GM11168 (cell line): ENCODE measurements around the gene SASS6.

Experiments
- in situ Hi-C: fragments of 300-500 bp; cut with MboI; formaldehyde crosslinking; loops from one replicate; pipeline ENCODE4 v1.12.0; 2022; ENCODE audit warnings: low sequenced_read_pairs; ENCODE audit not compliant: unreplicated experiment

Gene SASS6, protein sequence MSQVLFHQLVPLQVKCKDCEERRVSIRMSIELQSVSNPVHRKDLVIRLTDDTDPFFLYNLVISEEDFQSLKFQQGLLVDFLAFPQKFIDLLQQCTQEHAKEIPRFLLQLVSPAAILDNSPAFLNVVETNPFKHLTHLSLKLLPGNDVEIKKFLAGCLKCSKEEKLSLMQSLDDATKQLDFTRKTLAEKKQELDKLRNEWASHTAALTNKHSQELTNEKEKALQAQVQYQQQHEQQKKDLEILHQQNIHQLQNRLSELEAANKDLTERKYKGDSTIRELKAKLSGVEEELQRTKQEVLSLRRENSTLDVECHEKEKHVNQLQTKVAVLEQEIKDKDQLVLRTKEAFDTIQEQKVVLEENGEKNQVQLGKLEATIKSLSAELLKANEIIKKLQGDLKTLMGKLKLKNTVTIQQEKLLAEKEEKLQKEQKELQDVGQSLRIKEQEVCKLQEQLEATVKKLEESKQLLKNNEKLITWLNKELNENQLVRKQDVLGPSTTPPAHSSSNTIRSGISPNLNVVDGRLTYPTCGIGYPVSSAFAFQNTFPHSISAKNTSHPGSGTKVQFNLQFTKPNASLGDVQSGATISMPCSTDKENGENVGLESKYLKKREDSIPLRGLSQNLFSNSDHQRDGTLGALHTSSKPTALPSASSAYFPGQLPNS

DNA sequence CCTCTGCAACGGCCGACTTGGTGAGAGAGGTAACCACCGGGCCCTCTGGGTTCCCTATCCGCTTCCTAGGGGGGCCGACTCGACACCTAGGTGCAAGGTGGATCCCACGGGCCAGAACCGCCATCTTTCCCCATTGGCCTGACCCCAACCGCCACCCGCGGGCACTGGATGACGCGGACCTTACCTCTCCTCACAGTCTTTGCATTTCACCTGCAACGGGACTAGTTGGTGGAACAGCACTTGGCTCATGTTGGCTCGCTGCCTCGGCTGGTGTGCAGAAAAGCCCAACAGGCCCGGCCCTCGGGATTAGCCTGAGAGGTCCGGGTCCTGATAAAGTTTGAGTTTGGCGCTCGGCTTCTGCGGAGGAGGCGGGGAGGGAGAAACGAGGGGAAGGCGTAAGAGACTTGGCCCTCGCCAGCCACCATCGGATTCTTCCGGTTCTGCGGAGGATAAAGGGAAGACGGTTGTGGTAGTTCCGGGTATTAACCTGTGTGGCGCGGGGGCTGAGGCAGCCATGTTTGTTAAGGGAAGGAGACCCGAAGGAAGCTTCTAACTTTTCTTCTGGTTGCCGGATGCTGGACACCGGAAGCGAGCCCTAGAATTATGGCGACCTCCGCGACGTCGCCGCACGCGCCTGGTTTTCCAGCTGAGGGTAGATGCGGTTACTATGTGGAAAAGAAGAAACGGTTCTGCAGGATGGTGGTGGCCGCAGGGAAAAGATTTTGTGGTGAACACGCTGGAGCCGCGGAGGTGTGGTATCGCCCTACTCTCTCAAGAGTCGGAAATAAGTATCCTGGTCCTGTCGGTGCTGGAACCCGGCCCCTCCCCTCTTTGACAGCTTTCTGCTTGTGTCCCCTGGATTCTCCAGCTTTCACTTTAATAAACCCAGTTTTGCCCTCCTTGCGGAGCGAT is at the start of gene SASS6, which contains the start of gene TRMT13:
Gene SASS6 (minus strand): TSS at position 365 of the 912 bp plus-strand sequence. CDS start 116 bp downstream, at position 249.
Gene TRMT13 (plus strand): TSS at position 598 of the 912 bp plus-strand sequence. CDS start 6 bp downstream, at position 604.
- in situ Hi-C loops = no loop called here

DNA sequence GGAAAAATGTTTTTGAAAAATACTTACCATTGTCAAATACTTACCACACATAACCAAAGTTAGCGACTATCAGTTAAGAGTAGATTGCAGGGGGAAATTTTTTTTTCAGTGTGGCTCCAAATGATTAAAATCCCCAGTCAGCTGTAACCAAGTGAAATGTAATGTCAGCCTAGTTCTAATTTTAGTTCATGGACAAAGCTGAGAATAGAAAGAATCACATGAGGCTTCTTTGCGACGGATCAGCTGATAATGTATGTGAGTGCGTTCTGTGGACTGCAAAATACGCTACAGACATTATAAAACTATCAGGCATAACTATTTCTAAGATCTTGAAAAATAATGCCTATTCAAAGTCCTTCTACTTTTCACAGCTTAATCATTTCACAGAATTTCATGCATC is 45.4 kb upstream of the SASS6 start, which contains the start of gene LRRC39:
Gene LRRC39 (minus strand): TSS at position 166 of the 400 bp plus-strand sequence. CDS start 9,740 bp downstream, outside the sequence.
- in situ Hi-C loops = no loop called here

DNA sequence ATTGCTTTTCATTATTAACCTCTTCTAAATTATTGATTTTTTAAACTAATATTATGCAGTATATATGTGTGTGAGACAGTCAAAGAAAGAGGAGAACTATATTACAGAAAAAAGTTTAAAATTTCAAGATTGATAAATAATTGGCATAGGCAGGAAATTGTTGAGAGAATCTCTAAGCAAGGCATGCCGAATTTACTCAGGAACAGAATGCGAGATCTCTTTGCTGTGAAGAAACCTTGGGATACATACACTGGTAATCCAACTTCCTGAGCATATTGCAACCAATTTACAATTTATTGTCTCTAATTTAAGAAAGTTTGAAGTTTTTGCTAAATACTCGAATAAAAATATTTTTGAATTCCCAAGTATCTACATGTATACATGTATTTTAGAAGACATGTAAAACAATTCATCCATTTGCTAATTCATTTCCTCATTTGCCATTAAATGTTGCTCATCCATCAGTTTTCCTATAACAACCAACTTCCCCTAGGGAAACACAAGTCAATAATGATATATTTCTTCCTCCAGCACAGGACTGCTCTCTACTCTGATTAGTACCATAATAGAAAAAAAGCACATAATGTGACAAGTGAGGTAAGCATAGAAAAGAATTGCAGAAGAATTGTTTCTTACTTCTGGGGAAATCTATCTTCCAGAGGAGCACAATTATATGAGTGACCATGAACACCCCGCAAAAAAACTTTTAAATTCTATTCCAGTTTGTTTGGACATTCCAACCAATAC is 44.7 kb upstream of the SASS6 start:
- in situ Hi-C loops = no loop called here

DNA sequence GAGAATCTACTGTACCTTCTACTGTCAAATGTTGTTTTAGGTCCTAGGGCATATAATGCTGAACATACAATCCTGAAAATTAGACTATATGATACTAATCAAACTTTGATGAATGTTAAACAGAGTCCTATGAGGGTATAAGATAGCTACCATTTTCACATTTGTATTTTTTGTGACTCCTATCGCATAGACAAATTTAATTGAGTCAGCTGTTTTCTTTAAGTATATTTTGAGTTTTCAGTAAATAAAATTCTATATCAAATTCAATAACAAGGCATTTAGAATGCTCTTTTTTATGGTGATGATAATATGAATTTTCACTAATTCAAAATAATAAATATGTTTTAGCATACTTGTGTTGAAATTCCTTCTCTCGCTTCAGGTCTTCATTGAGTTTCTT is 35.3 kb upstream of the SASS6 start:
- in situ Hi-C loops = no loop called here

DNA sequence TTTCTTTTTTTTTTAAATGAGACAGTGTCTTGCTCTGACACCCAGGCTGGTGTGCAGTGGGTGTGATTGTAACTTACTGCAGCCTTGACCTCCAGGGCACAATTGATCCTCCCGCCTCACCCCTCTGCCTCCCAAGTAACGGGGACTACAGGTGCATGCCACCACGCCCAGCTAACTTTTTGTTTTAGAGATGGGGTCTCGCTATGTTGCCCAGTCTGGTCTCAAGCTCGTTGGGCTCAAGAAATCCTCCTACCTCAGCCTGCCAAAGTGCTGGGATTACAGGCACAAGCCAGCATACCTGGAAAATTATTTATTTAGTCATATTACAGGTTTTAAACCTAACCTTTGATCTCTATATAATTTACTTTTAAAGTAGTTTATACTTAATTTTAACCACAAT is 32.0 kb upstream of the SASS6 start:
- in situ Hi-C loops = no loop called here

DNA sequence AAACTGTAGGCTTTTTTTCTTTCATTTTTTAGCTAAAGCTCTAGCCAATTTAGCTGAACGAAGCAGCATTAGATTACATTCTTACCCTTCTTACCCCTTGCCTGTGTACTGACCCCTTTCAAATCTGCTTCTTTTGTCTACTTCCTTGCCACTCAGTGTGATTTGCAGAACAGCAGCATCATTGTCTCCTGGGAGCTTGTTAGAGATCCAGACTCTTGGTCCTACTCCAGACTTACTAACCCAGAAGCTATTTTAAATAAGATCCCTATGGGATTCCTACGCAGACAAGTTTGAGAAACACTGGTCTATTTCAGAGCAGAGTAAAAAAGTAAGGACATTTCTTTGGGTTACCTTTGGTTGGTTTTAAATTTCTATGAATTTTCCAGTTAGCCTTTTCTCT is 31.5 kb upstream of the SASS6 start:
- in situ Hi-C loops = no loop called here

DNA sequence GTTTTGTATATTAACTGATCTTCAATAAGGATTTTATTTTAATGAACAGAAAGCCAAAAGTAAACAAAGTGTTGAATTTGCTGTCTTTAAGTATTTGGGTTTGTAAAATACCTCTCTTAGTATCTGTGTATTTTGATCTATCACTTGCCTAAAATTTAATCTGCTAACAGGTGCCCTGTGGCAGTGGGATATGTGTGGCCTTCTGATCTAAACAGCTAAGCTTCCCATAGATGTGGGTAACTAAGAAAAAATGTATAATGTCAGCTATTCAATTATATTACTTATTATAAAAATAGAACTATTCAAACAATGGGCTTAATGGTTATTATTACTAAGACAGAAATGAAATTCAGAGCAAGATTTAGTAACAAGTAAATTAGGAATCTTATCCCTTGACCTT is 30.2 kb upstream of the SASS6 start:
- in situ Hi-C loops = no loop called here

DNA sequence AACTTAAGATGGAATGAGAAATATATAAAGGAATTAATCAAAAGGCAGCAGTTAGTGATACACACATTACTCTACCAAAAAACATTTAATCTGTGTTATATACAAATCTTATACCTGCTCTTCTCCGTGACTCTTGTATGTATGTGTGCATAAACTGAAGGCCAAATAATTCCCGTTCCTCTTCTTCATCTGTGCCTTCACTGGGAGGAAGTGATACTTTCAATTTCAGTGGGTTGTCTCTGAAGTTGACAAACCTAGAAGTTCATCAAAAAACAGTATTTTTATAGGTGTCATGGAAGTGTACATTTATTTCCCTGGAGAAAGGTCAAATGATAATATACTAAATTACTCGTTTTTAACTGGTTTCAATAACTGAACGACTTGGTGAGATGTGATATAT is 19.5 kb upstream of the SASS6 start:
- in situ Hi-C loops = no loop called here

DNA sequence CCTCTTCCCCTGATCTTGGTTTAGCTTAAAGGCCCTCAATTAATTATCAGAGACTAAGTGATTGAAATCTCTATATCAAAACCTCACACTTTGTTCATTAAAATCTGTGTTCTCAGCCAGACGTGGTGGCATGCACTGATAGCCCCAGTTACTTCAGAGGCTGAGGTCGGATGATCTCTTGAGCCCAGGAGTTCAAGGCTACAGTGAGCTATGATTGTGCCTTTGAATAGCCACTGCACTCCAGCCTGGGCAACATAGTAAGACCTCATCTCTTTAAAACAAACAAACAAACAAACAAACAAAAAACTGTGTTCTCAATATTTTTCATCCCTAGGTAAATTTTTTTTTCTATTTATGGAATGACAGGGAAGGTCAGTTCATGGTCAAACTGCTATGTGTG is 18.9 kb upstream of the SASS6 start:
- in situ Hi-C loops = no loop called here

DNA sequence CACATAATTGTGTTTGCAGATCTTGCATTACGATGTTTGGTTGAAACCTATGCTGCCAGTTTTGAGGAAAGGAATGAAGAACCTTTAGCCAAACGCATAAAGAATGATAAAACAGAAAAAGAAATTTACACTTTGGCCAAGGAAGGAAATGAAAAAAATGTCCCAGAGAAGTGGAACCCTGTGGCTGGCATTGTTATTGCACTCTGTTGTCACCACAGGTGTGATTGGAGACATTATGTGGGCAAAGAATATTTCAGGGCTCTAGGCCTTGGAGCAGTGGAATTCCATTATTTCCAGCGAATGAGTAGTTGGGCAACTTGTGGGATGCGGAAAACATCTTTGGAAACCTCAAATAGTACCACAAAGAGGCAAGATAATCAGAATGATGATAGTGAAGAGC is 15.1 kb upstream of the SASS6 start:
- in situ Hi-C loops = loop anchor here (5.0 kb wide), 1 partner anchor 56 kb away; no protein-coding TSS in a partner anchor

DNA sequence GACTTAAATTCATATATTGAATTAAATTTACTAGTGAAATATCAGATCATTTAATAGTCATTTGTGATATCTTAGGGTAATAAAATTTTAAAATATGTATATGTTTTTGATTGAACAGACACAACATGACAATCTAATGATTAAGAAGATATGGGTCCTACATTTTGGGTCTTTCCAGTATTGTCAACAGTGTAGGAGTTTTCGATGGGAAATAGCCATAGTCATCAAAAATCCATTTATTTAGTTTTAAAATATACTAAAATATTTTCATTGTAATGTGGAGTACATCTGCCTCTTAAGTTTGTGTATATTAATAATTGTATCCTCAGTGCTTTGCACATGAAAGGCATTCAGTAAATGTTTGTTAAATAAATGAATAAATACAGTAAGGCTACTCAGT is 14.2 kb upstream of the SASS6 start:
- in situ Hi-C loops = loop anchor here (5.0 kb wide), 1 partner anchor 55 kb away; no protein-coding TSS in a partner anchor

DNA sequence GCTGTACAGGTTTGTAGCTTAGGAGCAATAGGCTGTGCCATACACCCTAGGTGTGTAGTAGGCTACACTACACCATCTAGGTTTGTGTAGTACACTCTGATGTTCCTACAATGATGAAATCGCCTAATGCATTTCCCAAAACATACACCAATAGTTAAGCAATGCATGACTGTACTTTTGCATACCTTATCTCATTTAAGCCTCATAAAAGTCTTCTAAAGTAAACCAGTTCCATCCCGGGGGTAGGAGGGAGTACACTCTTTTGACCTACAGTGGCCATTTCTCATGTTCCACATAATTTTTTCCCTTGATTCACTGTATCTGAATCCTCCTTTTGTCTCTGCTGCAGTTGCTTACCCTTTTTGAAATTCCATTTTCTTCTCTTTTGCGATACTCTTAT is 12.4 kb upstream of the SASS6 start:
- in situ Hi-C loops = loop anchor here (5.0 kb wide), 1 partner anchor 53 kb away; no protein-coding TSS in a partner anchor

DNA sequence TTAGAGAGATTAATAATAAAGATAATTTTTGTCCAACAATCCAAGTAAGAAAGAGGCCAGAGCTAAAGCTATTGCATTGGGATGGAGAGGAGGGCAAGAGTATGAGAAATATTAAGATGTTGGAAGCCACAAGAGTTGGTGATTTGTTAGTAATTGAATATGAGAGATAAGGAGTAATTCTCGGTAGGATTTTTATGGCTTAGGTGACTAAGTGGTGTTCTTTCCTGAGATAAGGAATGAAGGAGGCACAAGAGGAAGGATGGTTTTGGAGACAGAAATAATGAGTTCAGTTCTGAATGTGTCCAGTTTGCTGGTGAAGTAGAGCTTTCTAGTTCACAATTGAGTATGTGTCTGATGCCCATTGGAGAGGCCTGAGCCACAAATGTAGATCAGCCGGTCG is 9.6 kb upstream of the SASS6 start:
- in situ Hi-C loops = no loop called here

DNA sequence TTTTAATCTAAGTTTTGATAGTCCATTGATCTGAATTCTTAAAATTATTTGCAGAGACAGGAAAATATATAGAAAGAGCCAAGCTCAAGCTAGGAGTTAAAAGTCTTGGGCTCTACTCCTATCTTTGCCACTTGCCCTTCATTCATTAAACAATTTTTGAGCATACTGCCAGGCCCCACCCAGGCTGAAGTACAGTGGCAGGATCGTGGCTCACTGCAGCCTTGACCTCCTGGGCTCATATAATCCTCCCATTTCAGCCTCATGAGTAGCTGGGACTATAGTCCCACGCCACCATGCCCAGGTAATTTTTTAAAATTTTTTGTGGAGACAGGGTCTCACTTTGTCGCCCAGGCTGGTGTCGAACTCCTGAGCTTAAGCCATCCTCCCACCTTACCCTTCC is 8.5 kb upstream of the SASS6 start:
- in situ Hi-C loops = no loop called here

DNA sequence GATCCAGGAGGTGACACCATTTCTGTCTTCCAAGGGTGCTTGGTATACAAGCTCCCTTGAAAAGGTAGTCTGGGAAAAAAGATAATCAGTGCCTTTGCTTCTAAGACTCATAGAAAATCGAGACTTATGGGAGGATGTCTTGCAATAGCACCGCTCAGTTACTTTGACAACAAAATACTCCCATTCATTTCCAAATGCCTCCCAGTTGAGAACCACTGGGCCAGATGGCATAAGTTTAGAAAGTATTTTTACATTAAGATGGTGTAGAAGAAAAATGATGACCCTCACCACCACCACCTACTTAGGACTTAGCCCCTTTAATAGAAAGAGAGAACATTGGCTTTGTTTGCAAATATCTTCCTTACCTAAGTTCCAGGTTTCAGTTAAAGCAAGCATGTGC is 4.9 kb upstream of the SASS6 start:
- in situ Hi-C loops = no loop called here

DNA sequence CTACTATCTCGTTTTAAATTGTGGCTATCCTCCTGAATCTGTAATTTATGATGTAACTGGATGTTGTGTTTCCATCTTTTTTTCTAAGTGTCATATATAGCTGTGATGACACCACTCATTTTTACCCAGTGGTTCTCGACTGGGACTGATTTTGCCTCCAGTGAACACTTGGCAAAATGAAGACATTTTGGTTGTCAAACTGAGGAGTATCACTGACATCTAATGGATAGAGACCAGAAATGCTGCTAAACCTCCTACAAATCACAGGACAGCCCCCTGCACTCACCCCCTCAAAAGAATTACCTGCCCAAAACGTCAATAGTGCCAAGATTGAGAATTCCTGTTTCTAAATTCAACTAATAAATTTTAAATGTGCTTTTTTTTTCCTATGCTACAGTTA is 2.1 kb upstream of the SASS6 start:
- in situ Hi-C loops = no loop called here

DNA sequence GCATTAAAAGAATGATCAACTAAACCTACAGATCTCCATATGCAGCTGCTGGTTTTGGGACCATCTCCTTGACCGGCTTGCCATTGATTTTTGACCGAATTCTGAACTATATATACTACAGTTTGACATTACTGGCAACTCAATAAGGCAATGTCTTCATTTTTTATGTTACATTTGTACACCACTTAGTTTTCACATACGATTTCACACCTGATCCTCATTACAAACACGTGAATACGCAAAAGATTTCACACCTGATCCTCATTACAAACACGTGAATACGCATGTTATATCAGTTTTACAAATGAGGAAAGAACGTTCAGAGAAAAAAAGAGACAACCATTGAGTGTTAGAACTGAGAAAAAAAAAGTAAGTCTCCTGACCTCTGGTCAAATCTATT is 1.1 kb downstream of the SASS6 start:
- in situ Hi-C loops = no loop called here

DNA sequence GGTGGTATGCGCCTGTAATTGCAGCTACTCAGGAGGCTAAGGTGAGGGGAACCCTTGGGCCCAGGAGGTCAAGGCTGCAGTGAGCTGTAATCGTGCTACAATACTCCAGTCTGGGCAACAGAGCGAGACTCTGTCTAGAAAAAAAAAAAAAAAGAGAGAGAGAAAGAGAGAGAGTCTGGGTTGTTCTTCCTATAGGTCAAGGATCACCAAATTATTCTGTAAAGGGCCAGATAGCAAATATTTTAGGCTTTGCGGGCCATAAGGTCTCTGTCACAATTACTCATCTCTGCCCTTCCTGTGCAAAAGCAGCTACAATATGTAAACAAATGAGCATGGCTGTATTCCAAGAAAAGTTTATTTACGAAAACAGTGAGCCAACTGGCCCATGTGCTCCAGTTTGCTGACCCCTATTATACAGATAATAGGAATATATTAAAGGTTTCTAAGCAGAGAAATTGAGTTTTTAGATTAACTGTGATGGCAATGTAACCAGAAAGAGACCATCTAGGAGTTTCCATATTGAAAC is 2.1 kb downstream of the SASS6 start:
- in situ Hi-C loops = no loop called here

DNA sequence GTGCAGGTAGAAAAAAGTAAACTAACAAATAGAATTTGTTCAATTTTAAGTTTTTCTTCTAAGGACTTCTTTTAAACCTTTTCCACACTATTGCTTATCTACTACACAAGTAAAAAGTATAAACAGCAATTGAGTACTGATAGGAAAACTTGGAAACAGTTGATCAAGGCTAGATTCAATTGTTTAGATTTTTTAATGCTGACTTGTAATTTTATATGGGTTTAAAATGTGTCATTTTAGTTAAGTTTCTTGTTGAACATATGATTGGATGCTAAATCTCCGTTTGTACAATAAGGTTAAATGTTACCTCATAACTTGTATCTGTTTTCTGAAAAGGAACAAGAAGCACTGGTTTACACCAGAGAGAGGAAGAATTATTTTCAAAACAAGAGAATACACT is 5.5 kb downstream of the SASS6 start:
- in situ Hi-C loops = no loop called here
